Activated naive CD8-positive, alpha-beta T cell treated with anti-CD3 and anti-CD28 coated beads, Interleukin-2, amount 50 U/mL, for 24 hours (primary cell): ENCODE results near the gene IRS2.

Experiments
- ATAC-seq: fragments of 150-1000 bp; cut with Tn5 transposase; one replicate; pipeline ENCODE4 v1.10.0; 2021
- DNase-seq: peaks from one replicate; pipeline ENCODE4 v3.0.0; 2021
- H3K27ac Mint-ChIP-seq: one replicate; pipeline ENCODE4 v1.8.0; 2021; ENCODE audit warnings: mild to moderate bottlenecking, mixed read lengths
- H3K27me3 Mint-ChIP-seq: one replicate; pipeline ENCODE4 v1.8.0; 2021; ENCODE audit warnings: mixed read lengths
- H3K36me3 Mint-ChIP-seq: one replicate; pipeline ENCODE4 v1.8.0; 2021; ENCODE audit warnings: low read depth, mixed read lengths
- H3K4me1 Mint-ChIP-seq: one replicate; pipeline ENCODE4 v1.8.0; 2021; ENCODE audit warnings: mixed read lengths
- H3K4me3 Mint-ChIP-seq: one replicate; pipeline ENCODE4 v1.8.0; 2021; ENCODE audit warnings: mild to moderate bottlenecking, moderate library complexity, mixed read lengths
- H3K9me3 Mint-ChIP-seq: one replicate; pipeline ENCODE4 v1.8.0; 2021; ENCODE audit warnings: mixed read lengths

IRS2 gene

DNA sequence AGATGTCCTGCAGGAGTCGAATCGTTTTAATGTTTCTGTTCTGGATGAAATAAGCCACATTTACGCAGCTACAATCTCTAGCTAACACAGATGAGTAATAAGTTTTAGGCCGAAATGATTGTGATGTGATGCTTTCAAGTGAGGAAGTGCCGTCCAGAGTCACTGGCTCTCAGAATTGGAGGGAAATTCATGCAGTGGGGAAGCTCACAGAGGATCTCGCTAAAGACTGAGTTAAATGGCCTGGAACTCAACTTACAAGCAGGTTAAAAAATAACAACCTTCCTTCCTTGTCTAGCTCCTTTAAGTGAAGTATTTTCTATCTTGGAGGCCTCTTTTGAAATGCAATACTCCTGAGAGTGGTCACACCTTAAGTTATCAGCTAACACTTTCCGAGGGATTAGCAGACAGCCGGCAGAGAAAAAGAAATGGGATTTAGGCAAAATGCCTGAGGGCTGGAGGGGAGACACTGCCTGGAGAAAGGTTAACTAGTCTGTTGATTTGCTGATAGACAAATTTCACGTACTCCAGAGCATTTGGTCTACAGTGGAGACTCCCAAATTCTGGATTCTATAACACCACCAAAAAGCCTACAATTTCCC lies 74.2 kb downstream of the IRS2 start:
- H3K4me1 Mint-ChIP-seq: peaks cover 10% of the 10 kb centered on the region
- H3K36me3 Mint-ChIP-seq: no peaks in the 10 kb centered on the region
- no peak overlapping the region for H3K4me3 Mint-ChIP-seq
- H3K27ac Mint-ChIP-seq: no peak overlapping the region
- ATAC-seq (no peak), DNase-seq (no peak)
- H3K27me3 Mint-ChIP-seq: peaks cover 2% of the 10 kb centered on the region
- H3K9me3 Mint-ChIP-seq: no peaks in the 10 kb centered on the region

DNA sequence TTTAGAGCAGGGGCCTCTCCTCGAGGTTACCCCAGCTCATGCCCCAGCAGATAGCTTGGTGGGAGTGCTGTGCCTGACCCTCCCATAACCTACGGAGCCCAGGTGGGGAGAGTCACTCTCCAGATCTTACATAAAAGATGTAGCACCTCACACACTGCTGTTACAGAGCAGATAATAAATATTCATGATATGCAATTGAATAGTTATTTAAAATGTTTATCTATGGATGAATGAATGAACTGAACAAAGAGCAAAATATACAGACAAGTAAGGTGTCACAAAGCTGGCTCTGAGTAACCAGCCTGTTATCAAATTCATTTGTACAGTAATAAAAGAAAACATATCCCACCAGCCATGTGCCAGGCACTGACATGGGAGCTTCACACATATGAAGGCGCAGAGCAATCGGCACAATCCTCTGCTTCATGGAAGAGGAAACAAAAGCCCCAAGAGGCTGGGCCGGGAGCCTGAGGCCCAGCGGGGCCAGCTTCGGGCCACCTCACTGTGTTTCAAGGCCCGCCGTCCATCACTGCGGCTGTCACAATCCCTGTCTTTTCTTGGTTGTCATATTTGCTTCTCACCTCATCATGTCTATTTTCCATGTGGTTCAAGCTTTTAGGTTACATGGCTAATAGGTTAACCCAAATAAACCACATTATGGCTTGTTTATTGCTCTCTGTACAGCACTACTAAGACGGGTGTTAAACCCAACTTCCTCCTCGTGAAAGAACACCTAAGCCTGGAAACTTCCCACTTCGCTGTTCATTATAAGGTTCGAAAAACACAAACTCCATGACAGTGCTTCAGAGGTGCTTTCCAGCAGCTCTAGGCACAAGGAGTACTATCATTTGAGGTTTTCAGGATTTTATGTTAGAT lies 78.4 kb downstream of the IRS2 start:
- Mint-ChIP-seq H3K27me3 (peaks cover 25% of the 10 kb centered on the region), H3K4me3 (no peak overlapping the region), H3K9me3 (no peaks in the 10 kb centered on the region), H3K36me3 (no peaks in the 10 kb centered on the region), H3K4me1 (peaks cover 24% of the 10 kb centered on the region), H3K27ac (no peak overlapping the region)
- ATAC-seq (no peak), DNase-seq (no peak)

DNA sequence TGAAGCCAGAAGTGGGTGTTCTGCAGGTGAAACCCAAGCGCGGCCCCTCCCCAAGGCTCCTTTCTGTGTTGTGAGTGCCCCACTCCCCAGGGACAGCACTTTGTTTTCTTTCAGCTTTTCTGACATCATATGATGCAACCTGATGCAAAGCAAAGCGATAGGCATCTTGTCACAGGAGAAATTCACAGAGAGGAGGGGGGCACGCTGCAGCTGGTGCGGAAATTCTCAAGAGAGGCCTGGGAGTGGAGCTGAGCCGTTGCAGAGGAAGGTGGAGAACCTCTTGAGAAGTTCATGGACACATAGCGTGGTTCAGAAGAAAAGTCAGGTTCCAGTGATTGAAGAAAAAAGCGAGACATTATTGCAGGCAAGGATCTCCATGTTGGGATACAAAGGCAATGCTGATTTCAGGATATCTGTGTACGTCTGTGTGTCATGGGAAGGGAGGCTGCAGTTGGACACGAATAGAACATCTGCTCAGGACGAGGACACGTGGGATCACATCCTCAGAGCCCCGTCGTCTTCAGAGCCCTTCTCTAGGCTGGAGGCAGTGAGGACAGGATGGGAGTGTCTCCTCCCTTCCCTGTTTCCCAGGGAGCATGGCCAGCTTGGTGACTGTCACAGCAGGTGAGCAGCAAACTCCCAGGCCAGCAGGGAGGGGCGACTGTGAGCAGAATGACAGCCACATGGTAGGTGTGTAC lies 79.2 kb downstream of the IRS2 start:
- ATAC-seq (no peak), DNase-seq (no peak)
- Mint-ChIP-seq H3K27me3 (peaks cover 25% of the 10 kb centered on the region), H3K27ac (no peak overlapping the region), H3K4me3 (no peak overlapping the region), H3K9me3 (no peaks in the 10 kb centered on the region), H3K4me1 (peaks cover 24% of the 10 kb centered on the region), H3K36me3 (no peaks in the 10 kb centered on the region)

DNA sequence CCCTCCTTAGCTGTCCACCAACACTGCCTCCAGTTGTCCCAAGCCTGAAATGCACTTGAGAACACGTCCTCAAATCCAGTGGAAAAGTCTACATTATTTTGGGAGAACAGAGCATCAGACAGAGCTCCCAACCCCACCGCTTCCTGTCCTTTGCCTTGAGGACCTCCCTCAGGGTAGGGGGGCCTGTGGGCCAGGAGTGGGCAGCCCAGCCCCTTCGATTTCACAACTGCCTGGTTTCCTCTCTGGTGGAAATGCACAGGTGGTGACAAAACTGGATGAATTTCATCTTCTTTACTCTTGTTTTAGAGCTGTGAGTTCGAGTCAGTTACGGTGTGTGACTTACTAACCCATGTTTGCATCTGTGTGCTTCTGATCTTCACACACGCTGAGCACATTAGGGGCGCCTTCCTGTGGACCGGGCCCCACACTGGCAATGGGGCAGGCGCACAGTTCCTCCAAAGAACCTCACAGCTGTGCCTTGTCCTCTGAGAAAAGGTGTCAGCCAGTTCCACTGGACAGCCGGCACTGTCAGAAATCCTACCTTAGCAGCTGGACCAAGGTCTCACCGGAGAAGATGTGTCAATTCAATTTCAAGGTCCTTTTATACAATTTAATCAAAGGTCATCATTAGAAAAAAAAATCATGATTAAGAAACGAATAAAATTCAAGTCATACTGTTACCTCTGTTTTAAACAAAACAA lies 80.2 kb downstream of the IRS2 start:
- Mint-ChIP-seq H3K9me3 (no peaks in the 10 kb centered on the region), H3K4me3 (no peak overlapping the region), H3K36me3 (no peaks in the 10 kb centered on the region), H3K27me3 (peaks cover 25% of the 10 kb centered on the region), H3K27ac (no peak overlapping the region), H3K4me1 (peaks cover 24% of the 10 kb centered on the region)
- DNase-seq: no peak
- no peak for ATAC-seq

- Mint-ChIP-seq H3K27me3 (peaks cover 25% of the 10 kb centered on the region), H3K4me3 (no peak overlapping the region), H3K4me1 (peaks cover 30% of the 10 kb centered on the region), H3K36me3 (no peaks in the 10 kb centered on the region), H3K9me3 (no peaks in the 10 kb centered on the region), H3K27ac (no peak overlapping the region)
- ATAC-seq (no peak), DNase-seq (no peak)
Observed at GRCh38 chr13:109704771-109705635, 81.4 kb downstream of the IRS2 start.

DNA sequence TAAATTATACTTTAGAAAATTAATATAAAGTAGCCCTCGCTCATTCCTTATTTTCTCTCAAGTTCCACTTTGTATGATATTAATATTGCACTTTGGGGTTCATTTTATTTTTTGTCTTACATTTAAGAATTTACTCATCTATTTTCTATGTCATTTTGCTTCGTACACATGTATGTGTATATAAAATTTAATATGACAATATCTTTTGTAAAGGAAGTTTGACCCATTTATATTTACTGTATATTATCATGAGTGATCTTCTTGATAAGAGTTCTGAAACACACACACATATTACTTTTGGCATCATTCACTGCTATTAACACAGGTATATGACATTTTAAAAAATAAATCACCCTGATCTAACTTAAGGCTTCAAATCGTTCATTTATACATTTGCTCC lies 83.1 kb downstream of the IRS2 start:
- peaks cover 25% of the 10 kb centered on the region for H3K27me3 Mint-ChIP-seq
- ATAC-seq (no peak), DNase-seq (no peak)
- H3K27ac Mint-ChIP-seq: no peak overlapping the region
- H3K4me3 Mint-ChIP-seq: no peak overlapping the region
- no peaks in the 10 kb centered on the region for H3K9me3 Mint-ChIP-seq
- peaks cover 31% of the 10 kb centered on the region for H3K4me1 Mint-ChIP-seq
- H3K36me3 Mint-ChIP-seq: no peaks in the 10 kb centered on the region
